Measurements from ENCODE around the gene CD99. TPM values are rescaled to one million over a fixed set of nuclear protein-coding genes. Genes with fewer than 3 reads are reported as not detected.

Gene CD99
- total RNA-seq, 3 donors from 2014 or later (not counting 1 experiment from before 2014, with no cell fraction given) = 312 to 340 (median 333) TPM

DNA sequence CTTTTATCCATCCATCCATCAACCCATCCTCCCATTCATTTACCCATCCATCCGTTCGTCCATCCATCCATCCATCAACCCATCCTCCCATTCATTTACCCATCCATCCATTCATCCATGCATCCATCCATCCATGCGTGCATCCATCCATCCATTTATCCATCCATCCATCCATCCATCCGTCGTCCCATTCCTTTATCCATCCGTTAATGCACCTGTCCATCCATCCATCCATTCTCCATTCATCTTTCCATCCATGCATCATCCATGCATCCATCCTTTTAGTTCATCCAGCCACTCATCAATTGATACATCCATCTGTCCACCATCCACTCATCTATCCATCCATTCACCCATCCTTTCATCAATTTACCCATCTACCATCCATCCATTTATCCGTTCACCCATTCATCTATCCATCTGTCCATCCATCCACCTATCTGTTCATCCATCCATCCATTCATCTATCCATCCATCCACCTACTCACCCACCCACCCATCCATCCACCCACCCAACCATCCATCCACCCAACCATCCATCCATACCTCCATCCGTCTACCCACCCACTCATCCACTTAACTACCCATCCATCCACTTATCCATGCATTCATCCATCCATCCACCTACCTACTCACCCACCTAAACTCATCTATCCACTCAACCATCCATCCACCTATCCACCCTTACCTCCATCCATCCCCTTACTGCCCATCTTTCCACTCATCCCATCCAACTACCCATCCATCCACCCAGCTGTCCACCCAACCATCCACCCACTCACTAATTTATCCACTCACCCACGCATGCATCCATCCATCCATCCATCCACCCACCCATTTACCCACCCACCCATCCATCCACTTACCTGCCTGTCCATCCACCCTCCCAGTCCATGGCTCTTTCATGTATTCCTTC lies 9.6 kb downstream of the CD99 start:
- H3K4me1 ChIP-seq (ENCODE audit: control insufficient read depth, insufficient read depth, low read length) = peaks cover 76% of the 10 kb centered on the region
- H3K4me1 Mint-ChIP-seq = peaks cover 76 to 88% of the 10 kb centered on the region in 2 donors
- H3K36me3 Mint-ChIP-seq = no peaks in the 10 kb centered on the region
- ATAC-seq (no peak), DNase-seq (no peak)
- no peaks in the 10 kb centered on the region for H3K9me3 Mint-ChIP-seq
- no peak overlapping the region for H3K4me3 ChIP-seq (ENCODE audit: low read length)
- H3K27me3 Mint-ChIP-seq (ENCODE audit: low read depth in 2 of 2) = no peaks in the 10 kb centered on the region
- H3K27ac ChIP-seq (ENCODE audit: low read length) = no peak overlapping the region
- 99% methylated on average over 9 of the region's 9 CpGs for WGBS (ENCODE audit: insufficient coverage)
- intact Hi-C loops (cut with micrococcal nuclease) = no loop called here
- TF ChIP-seq, protein P1, sequence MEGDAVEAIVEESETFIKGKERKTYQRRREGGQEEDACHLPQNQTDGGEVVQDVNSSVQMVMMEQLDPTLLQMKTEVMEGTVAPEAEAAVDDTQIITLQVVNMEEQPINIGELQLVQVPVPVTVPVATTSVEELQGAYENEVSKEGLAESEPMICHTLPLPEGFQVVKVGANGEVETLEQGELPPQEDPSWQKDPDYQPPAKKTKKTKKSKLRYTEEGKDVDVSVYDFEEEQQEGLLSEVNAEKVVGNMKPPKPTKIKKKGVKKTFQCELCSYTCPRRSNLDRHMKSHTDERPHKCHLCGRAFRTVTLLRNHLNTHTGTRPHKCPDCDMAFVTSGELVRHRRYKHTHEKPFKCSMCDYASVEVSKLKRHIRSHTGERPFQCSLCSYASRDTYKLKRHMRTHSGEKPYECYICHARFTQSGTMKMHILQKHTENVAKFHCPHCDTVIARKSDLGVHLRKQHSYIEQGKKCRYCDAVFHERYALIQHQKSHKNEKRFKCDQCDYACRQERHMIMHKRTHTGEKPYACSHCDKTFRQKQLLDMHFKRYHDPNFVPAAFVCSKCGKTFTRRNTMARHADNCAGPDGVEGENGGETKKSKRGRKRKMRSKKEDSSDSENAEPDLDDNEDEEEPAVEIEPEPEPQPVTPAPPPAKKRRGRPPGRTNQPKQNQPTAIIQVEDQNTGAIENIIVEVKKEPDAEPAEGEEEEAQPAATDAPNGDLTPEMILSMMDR (IDR thresholded peaks at IDR 0.05) = no peak
- no peaks in the 10 kb centered on the region for H3K27me3 ChIP-seq (ENCODE audit: control insufficient read depth, insufficient read depth, low read length)
- peak overlapping the region; percentile 74 to 86 for H3K27ac Mint-ChIP-seq
- H3K36me3 ChIP-seq (ENCODE audit: control insufficient read depth, insufficient read depth, low read length) = peaks cover 8% of the 10 kb centered on the region
- peak overlapping the region; percentile 1 for H3K4me3 Mint-ChIP-seq
- no peaks in the 10 kb centered on the region for H3K9me3 ChIP-seq (ENCODE audit: control insufficient read depth, insufficient read depth, low read length)

DNA sequence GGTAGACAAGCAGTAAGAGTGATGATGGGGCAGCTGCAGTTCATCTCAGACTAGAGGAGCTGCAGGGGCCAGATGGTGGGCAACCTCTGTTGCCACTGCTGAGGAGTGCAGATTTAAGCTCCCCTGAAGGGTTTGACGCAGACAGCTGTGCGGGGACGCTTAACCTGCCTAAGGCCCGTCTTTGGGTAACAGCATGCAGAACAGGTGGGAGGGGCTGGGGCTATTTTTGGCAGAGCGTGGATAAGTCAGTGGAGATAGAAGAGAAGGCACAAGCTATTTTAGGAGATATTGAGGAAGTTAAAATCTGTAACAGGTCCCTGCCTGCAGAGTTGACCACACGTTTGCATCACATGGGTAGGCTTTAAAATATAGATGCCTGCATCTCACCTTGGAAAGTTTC lies 10.5 kb downstream of the CD99 start:
- TF ChIP-seq, protein P1 (IDR thresholded peaks at IDR 0.05) = no peak
- ATAC-seq (no peak), DNase-seq (no peak)
- Mint-ChIP-seq H3K27ac (peak overlapping the region; percentile 74 to 86), H3K36me3 (no peaks in the 10 kb centered on the region), H3K9me3 (no peaks in the 10 kb centered on the region), H3K27me3 (ENCODE audit: low read depth in 2 of 2) (no peaks in the 10 kb centered on the region), H3K4me3 (peak overlapping the region; percentile 13), H3K4me1 (peaks cover 66 to 79% of the 10 kb centered on the region in 2 donors)
- Histone ChIP-seq H3K27me3 (ENCODE audit: control insufficient read depth, insufficient read depth, low read length) (no peaks in the 10 kb centered on the region), H3K36me3 (ENCODE audit: control insufficient read depth, insufficient read depth, low read length) (peaks cover 10% of the 10 kb centered on the region), H3K9me3 (ENCODE audit: control insufficient read depth, insufficient read depth, low read length) (no peaks in the 10 kb centered on the region), H3K4me1 (ENCODE audit: control insufficient read depth, insufficient read depth, low read length) (peaks cover 74% of the 10 kb centered on the region), H3K27ac (ENCODE audit: low read length) (no peak overlapping the region), H3K4me3 (ENCODE audit: low read length) (no peak overlapping the region)
- intact Hi-C loops (cut with micrococcal nuclease) = no loop called here
- WGBS (ENCODE audit: insufficient coverage) = 41% methylated on average over 6 of the region's 6 CpGs

DNA sequence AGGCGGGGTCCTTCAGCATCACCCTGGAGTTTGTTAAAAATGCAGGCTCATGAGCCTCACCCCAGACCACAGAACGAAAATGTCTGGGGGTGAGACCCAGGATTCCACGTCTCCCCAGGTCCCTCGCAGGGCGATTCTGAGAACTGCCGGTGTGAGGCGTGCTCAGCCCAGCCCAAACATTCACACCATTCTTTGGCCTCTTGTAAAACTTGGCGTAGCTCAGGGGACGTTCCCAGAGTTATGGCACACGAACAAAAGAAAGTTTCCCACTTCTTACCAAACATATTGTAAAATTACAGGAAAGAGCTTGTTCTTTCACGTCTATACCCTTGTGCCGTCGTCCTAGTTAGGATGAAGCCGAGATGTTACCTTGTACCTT lies 12.9 kb downstream of the CD99 start:
- H3K36me3 ChIP-seq (ENCODE audit: control insufficient read depth, insufficient read depth, low read length) = peaks cover 10% of the 10 kb centered on the region
- Mint-ChIP-seq H3K4me1 (peaks cover 65 to 77% of the 10 kb centered on the region in 2 donors), H3K4me3 (no peak overlapping the region), H3K36me3 (no peaks in the 10 kb centered on the region), H3K27ac (peak overlapping the region; percentile 29 to 72), H3K9me3 (no peaks in the 10 kb centered on the region), H3K27me3 (ENCODE audit: low read depth in 2 of 2) (no peaks in the 10 kb centered on the region)
- H3K4me3 ChIP-seq (ENCODE audit: low read length) = no peak overlapping the region
- H3K27ac ChIP-seq (ENCODE audit: low read length) = no peak overlapping the region
- ATAC-seq (no peak), DNase-seq (peak in 1 of 2 donors; percentile 54)
- H3K4me1 ChIP-seq (ENCODE audit: control insufficient read depth, insufficient read depth, low read length) = peaks cover 76% of the 10 kb centered on the region
- WGBS (ENCODE audit: insufficient coverage) = 76% methylated on average over 14 of the region's 14 CpGs
- no peaks in the 10 kb centered on the region for H3K9me3 ChIP-seq (ENCODE audit: control insufficient read depth, insufficient read depth, low read length)
- intact Hi-C loops (cut with micrococcal nuclease) = no loop called here
- H3K27me3 ChIP-seq (ENCODE audit: control insufficient read depth, insufficient read depth, low read length) = no peaks in the 10 kb centered on the region
- TF ChIP-seq, protein P1 (IDR thresholded peaks at IDR 0.05) = no peak

Measured in natural killer cell (primary cell).